ENCODE measurements around the gene EXOSC6. TPM values are rescaled to one million over a fixed set of nuclear protein-coding genes. Genes with fewer than 3 reads are reported as not detected.
"Not testable (repeated sequence)": the region's sequence is repeated elsewhere in the genome, so short reads cannot be mapped to it uniquely, and the experiment has no call there.

The EXOSC6 gene
- polyA plus RNA-seq, 1 of the 3 experiments (the other 2 are of a cell fraction) = 10.0 TPM

DNA sequence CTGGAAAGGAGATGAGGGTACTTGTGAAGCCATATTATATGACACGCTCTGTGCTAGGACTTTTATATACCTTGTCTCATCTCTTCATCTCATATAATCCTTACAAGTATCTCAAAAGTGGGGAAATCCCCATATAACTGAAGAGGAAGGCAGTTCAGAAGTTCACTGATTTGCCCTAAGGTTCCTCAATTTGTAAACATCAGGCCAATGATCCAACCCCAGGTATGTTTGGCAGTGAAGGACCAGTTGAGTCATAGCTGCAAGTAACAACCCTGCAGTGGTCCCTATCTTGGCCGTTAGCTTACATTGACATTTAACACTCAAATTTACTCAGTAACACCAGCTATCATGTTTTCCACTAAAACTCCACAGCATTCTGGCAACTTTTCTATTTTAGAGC lies 33.2 kb downstream of the EXOSC6 start:
- H3K9me2 ChIP-seq; H3K27me3 ChIP-seq (ENCODE audit: insufficient read depth); H3K27ac ChIP-seq (ENCODE audit: low read depth in 2 of 2, low read length in 1 of 2); H3K4me1 ChIP-seq (ENCODE audit: control insufficient read depth in 1 of 2, insufficient read depth in 2 of 2, low read depth in 1 of 2, low read length in 1 of 2); CTCF ChIA-PET; POLR2A ChIA-PET; H3K79me2 ChIP-seq (ENCODE audit: insufficient read depth); H3K4me2 ChIP-seq; H3K4me3 ChIP-seq (ENCODE audit: low read depth in 2 of 2, low read length in 1 of 2); H3F3A ChIP-seq (replicated peaks; ENCODE audit: insufficient read depth); DNase-seq; H4K20me1 ChIP-seq (ENCODE audit: insufficient read depth); H2AFZ ChIP-seq (ENCODE audit: low read depth); H3K9me3 ChIP-seq; H3K9ac ChIP-seq: not testable (repeated sequence)
- peaks cover 6 to 11% of the 10 kb centered on the region in 2 experiments for H3K36me3 ChIP-seq (replicated peaks in 1 of 2; ENCODE audit: control insufficient read depth in 1 of 2, insufficient read depth in 2 of 2, low read length in 1 of 2)
- 75% methylated on average over 2 of the region's 2 CpGs for WGBS (ENCODE audit: low lambda C conversion rate)

DNA sequence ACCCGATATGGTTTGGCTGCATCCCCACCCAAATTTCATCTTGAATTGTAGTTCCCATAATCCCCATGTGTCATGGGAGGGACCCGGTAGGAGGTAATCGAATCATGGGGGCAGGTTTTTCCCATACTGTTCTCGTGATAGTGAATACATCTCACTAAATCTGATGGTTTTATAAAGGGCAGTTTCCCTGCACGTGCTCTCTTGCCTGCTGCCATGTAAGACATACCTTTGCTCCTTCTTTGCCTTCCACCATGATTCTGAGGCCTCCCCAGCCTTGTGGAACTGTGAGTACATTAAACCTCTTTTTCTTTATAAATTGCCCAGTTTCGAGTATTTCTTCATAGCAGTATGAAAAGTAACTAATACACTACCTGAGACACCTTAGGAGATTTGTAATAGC lies 45.4 kb downstream of the EXOSC6 start:
- CTCF ChIA-PET; H2AFZ ChIP-seq (ENCODE audit: low read depth); H3K36me3 ChIP-seq (replicated peaks in 1 of 2; ENCODE audit: control insufficient read depth in 1 of 2, insufficient read depth in 2 of 2, low read length in 1 of 2); H3K9me3 ChIP-seq; H3K4me2 ChIP-seq; H3F3A ChIP-seq (replicated peaks; ENCODE audit: insufficient read depth); H4K20me1 ChIP-seq (ENCODE audit: insufficient read depth); H3K4me3 ChIP-seq (ENCODE audit: low read depth in 2 of 2, low read length in 1 of 2); H3K9me2 ChIP-seq; H3K4me1 ChIP-seq (ENCODE audit: control insufficient read depth in 1 of 2, insufficient read depth in 2 of 2, low read depth in 1 of 2, low read length in 1 of 2); H3K27me3 ChIP-seq (ENCODE audit: insufficient read depth); DNase-seq; POLR2A ChIA-PET; H3K79me2 ChIP-seq (ENCODE audit: insufficient read depth); H3K27ac ChIP-seq (ENCODE audit: low read depth in 2 of 2, low read length in 1 of 2); H3K9ac ChIP-seq: not testable (repeated sequence)
- 96% methylated on average over 4 of the region's 6 CpGs for WGBS (ENCODE audit: low lambda C conversion rate)

DNA sequence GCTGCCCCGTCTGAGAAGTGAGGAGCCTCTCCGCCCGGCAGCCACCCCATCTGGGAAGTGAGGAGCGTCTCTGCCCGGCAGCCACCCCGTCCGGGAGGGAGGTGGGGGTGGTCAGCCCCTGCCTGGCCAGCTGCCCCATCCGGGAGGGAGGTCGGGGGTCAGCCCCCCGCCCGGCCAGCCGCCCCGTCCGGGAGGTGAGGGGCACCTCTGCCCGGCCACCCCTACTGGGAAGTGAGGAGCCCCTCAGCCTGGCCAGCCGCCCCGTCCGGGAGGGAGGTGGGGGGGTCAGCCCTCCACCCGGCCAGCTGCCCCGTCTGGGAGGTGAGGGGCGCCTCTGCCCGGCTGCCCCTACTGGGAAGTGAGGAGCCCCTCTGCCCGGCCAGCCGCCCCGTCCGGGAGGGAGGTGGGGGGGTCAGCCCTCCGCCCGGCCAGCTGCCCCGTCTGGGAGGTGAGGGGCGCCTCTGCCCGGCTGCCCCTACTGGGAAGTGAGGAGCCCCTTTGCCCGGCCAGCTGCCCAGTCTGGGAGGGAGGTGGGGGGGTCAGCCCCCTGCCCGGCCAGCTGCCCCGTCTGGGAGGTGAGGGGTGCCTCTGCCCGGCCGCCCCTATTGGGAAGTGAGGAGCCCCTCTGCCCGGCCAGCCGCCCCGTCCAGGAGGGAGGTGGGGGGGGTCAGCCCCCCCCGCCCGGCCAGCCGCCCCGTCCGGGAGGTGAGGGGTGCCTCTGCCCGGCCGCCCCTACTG lies 46.9 kb downstream of the EXOSC6 start:
- H3K27ac ChIP-seq (ENCODE audit: low read depth in 2 of 2, low read length in 1 of 2); H3K27me3 ChIP-seq (ENCODE audit: insufficient read depth); H3K4me2 ChIP-seq; H3K4me1 ChIP-seq (ENCODE audit: control insufficient read depth in 1 of 2, insufficient read depth in 2 of 2, low read depth in 1 of 2, low read length in 1 of 2); H4K20me1 ChIP-seq (ENCODE audit: insufficient read depth); H3F3A ChIP-seq (replicated peaks; ENCODE audit: insufficient read depth); H3K4me3 ChIP-seq (ENCODE audit: low read depth in 2 of 2, low read length in 1 of 2); POLR2A ChIA-PET; H3K9ac ChIP-seq; DNase-seq; H3K36me3 ChIP-seq (replicated peaks in 1 of 2; ENCODE audit: control insufficient read depth in 1 of 2, insufficient read depth in 2 of 2, low read length in 1 of 2); H3K9me2 ChIP-seq; CTCF ChIA-PET; H3K79me2 ChIP-seq (ENCODE audit: insufficient read depth); H2AFZ ChIP-seq (ENCODE audit: low read depth); H3K9me3 ChIP-seq: not testable (repeated sequence)
- WGBS (ENCODE audit: low lambda C conversion rate) = no CpG with 5 or more reads among the region's 46 CpGs

DNA sequence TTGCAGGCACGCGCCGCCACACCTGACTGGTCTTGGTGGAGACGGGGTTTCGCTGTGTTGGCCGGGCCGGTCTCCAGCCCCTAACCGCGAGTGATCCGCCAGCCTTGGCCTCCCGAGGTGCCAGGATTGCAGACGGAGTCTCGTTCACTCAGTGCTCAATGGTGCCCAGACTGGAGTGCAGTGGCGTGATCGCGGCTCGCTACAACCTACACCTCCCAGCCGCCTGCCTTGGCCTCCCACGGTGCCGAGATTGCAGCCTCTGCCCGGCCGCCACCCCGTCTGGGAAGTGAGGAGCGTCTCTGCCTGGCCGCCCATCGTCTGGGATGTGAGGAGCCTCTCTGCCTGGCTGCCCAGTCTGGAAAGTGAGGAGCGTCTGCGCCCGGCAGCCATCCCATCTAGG lies 47.7 kb downstream of the EXOSC6 start:
- H3K79me2 ChIP-seq (ENCODE audit: insufficient read depth); H3K9ac ChIP-seq; H3K9me2 ChIP-seq; H3K27ac ChIP-seq (ENCODE audit: low read depth in 2 of 2, low read length in 1 of 2); H3K36me3 ChIP-seq (replicated peaks in 1 of 2; ENCODE audit: control insufficient read depth in 1 of 2, insufficient read depth in 2 of 2, low read length in 1 of 2); H3K9me3 ChIP-seq; H3K4me3 ChIP-seq (ENCODE audit: low read depth in 2 of 2, low read length in 1 of 2); H3K4me1 ChIP-seq (ENCODE audit: control insufficient read depth in 1 of 2, insufficient read depth in 2 of 2, low read depth in 1 of 2, low read length in 1 of 2); CTCF ChIA-PET; DNase-seq; H3F3A ChIP-seq (replicated peaks; ENCODE audit: insufficient read depth); H3K27me3 ChIP-seq (ENCODE audit: insufficient read depth); H3K4me2 ChIP-seq; POLR2A ChIA-PET; H2AFZ ChIP-seq (ENCODE audit: low read depth); H4K20me1 ChIP-seq (ENCODE audit: insufficient read depth): not testable (repeated sequence)
- WGBS (ENCODE audit: low lambda C conversion rate) = 95% methylated on average over 4 of the region's 29 CpGs

DNA sequence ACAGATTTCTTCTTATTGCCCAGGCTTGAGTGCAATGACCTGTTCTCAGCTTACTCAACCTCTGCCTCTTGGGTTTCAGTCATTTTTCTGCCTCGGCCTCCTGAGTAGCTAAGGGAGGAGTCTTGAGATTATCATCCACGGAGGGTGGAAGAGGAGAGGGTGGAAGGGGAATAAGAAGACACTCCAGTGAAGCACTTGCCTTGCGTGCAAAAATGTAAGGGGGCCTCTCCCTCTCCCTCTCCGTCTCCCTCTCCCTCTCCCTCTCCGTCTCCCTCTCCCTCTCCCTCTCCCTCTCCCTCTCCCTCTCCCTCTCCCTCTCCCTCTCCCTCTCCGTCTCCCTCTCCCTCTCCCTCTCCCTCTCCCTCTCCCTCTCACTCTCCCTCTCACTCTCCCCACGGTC lies 48.2 kb downstream of the EXOSC6 start:
- 91% methylated on average over 6 of the region's 7 CpGs for WGBS (ENCODE audit: low lambda C conversion rate)
- H3K27ac ChIP-seq (ENCODE audit: low read depth in 2 of 2, low read length in 1 of 2); CTCF ChIA-PET: not testable (repeated sequence)

DNA sequence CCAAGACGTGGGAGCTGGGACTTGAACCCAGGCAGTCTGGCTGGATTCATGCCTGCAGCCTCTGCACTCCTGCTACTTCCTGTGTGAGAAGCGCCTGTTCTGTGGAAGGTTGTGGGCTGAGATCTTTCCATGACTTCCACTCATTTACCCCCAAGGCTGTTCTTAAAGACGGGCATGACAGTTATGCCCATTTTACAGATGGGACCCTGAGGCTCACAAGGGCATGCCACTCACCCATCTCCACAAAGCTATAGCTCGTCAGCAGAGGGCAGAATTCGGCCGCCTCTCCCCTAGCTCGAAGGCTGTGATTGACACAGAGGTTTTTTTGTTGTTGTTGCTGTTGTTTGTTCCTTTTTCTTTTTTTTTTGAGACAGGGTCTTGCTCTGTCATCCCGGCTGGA lies 51.7 kb downstream of the EXOSC6 start:
- H3K9me2 ChIP-seq; H3K4me3 ChIP-seq (ENCODE audit: low read depth in 2 of 2, low read length in 1 of 2); H3K4me1 ChIP-seq (ENCODE audit: control insufficient read depth in 1 of 2, insufficient read depth in 2 of 2, low read depth in 1 of 2, low read length in 1 of 2); DNase-seq; H3K4me2 ChIP-seq; H3K9me3 ChIP-seq; H4K20me1 ChIP-seq (ENCODE audit: insufficient read depth); H3K79me2 ChIP-seq (ENCODE audit: insufficient read depth); H3F3A ChIP-seq (replicated peaks; ENCODE audit: insufficient read depth); H3K27ac ChIP-seq (ENCODE audit: low read depth in 2 of 2, low read length in 1 of 2); H3K27me3 ChIP-seq (ENCODE audit: insufficient read depth); POLR2A ChIA-PET; H2AFZ ChIP-seq (ENCODE audit: low read depth); H3K36me3 ChIP-seq (replicated peaks in 1 of 2; ENCODE audit: control insufficient read depth in 1 of 2, insufficient read depth in 2 of 2, low read length in 1 of 2); H3K9ac ChIP-seq; CTCF ChIA-PET: not testable (repeated sequence)
- 78% methylated on average over 8 of the region's 8 CpGs for WGBS (ENCODE audit: low lambda C conversion rate)

More for the DNA sequence above, 48.2 kb downstream of the EXOSC6 start:
- DNase-seq; H4K20me1 ChIP-seq (ENCODE audit: insufficient read depth); H3K27me3 ChIP-seq (ENCODE audit: insufficient read depth); H3K4me2 ChIP-seq; H3K9ac ChIP-seq; H2AFZ ChIP-seq (ENCODE audit: low read depth); H3K4me3 ChIP-seq (ENCODE audit: low read depth in 2 of 2, low read length in 1 of 2); POLR2A ChIA-PET; H3K79me2 ChIP-seq (ENCODE audit: insufficient read depth); H3K9me2 ChIP-seq; H3K36me3 ChIP-seq (replicated peaks in 1 of 2; ENCODE audit: control insufficient read depth in 1 of 2, insufficient read depth in 2 of 2, low read length in 1 of 2); H3F3A ChIP-seq (replicated peaks; ENCODE audit: insufficient read depth); H3K4me1 ChIP-seq (ENCODE audit: control insufficient read depth in 1 of 2, insufficient read depth in 2 of 2, low read depth in 1 of 2, low read length in 1 of 2); H3K9me3 ChIP-seq: not testable (repeated sequence)

DNA sequence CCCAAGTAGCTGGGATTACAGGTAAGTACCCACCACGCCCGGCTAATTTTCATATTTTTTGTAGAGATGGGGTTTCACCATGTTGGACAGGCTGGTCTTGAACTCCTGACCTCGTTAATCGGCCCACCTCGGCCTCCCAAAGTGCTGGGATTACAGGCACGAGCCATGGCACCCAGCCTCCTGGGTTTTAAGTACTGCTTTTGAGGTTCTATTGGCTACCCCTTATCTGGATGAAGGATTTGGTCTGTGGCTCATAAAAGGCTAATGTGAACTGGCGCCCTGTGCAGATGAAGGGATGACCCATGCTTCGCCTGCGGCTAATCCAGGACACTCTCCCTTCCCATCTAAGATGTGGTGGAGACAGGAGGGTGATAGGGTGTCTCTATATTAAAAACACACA lies 52.6 kb downstream of the EXOSC6 start:
- DNase-seq; H3K27me3 ChIP-seq (ENCODE audit: insufficient read depth); H3F3A ChIP-seq (replicated peaks; ENCODE audit: insufficient read depth); H3K27ac ChIP-seq (ENCODE audit: low read depth in 2 of 2, low read length in 1 of 2); H3K4me2 ChIP-seq; H3K9me2 ChIP-seq; H4K20me1 ChIP-seq (ENCODE audit: insufficient read depth); POLR2A ChIA-PET; H3K9me3 ChIP-seq; H3K9ac ChIP-seq; H2AFZ ChIP-seq (ENCODE audit: low read depth); H3K79me2 ChIP-seq (ENCODE audit: insufficient read depth); H3K36me3 ChIP-seq (replicated peaks in 1 of 2; ENCODE audit: control insufficient read depth in 1 of 2, insufficient read depth in 2 of 2, low read length in 1 of 2); H3K4me1 ChIP-seq (ENCODE audit: control insufficient read depth in 1 of 2, insufficient read depth in 2 of 2, low read depth in 1 of 2, low read length in 1 of 2); H3K4me3 ChIP-seq (ENCODE audit: low read depth in 2 of 2, low read length in 1 of 2); CTCF ChIA-PET: not testable (repeated sequence)
- WGBS (ENCODE audit: low lambda C conversion rate) = 91% methylated on average over 9 of the region's 9 CpGs

Data from SK-N-SH (cell line).